Left ventricle myocardium inferior (tissue), 1 donor: ENCODE measurements around the gene B2M. TPM values are rescaled to one million over a fixed set of nuclear protein-coding genes. Genes with fewer than 3 reads are reported as not detected.

ENCODE experiments used
- DNase-seq: peaks from one replicate; pipeline ENCODE4 v3.0.0-alpha.2; 2020
- H3K27ac ChIP-seq: fragments of 200-600 bp; replicated peaks from 2 replicates; pipeline ENCODE4 v1.8.0; 2021
- H3K27me3 ChIP-seq: fragments of 200-600 bp; 2 replicates; pipeline ENCODE4 v1.8.0; 2021; ENCODE audit warnings: low read depth
- H3K36me3 ChIP-seq: fragments of 200-600 bp; 2 replicates; pipeline ENCODE4 v1.8.0; 2021
- H3K4me1 ChIP-seq: fragments of 200-600 bp; 2 replicates; pipeline ENCODE4 v1.8.0; 2021
- H3K4me3 ChIP-seq: fragments of 200-600 bp; 2 replicates; pipeline ENCODE4 v1.8.0; 2021; ENCODE audit warnings: mild to moderate bottlenecking, moderate library complexity
- H3K9me3 ChIP-seq: fragments of 200-600 bp; replicated peaks from 2 replicates; pipeline ENCODE4 v1.8.0; 2021
- CTCF ChIP-seq: fragments of 200-600 bp; IDR thresholded peaks from 2 replicates; pipeline ENCODE4 v1.8.0; 2021; ENCODE audit warnings: antibody characterized with exemption, mild to moderate bottlenecking, borderline replicate concordance
- intact Hi-C: fragments of 100-400 bp; cut with micrococcal nuclease; formaldehyde crosslinking; loops from one replicate; pipeline ENCODE4 v1.11.0; 2022
- total RNA-seq: library from RNA; stranded (reverse); fragmentation: NEBNext Ultra II Directional; extraction: Animal tissue kit (Norgen Biotek cat#: 25700); gene quantifications from one replicate; pipeline ENCODE4 v1.2.1, GENCODE V29; 2021
- donor health status: DM: no; HTN: yes; CAD: no; lungs with severe emphysema.

The B2M gene
- total RNA-seq, 1 donor from 2014 or later = 1,128 TPM

DNA sequence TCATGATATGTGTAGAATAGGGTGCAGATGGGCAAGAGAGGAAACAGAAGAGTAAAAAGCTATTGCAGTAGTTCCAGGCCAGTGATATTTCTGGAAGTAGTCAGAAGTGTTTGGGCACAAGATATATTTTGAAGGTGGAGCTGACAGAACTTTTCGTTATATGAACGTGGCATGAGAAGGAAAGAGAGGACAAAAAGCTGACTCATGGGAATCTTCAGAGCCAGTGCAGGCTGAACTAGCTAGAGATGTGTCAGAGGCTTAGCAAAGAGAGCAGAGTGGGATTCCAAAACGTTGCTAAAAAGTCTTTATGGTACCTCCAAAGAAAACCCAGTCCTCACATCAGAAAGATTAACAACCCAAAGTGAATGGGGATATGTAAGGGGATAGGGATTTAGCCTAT is 53.7 kb downstream of the B2M start:
- no peaks in the 10 kb centered on the region for H3K27me3 ChIP-seq
- no peak for TF ChIP-seq CTCF
- H3K4me1 ChIP-seq = no peaks in the 10 kb centered on the region

More for the DNA sequence above, 53.7 kb downstream of the B2M start:
- intact Hi-C loops = no loop called here
- Histone ChIP-seq H3K27ac (no peak overlapping the region), H3K9me3 (peaks cover under 1% of the 10 kb centered on the region), H3K4me3 (no peak overlapping the region), H3K36me3 (no peaks in the 10 kb centered on the region)
- no peak for DNase-seq

Other genes with a start within 250 kb of the B2M start
- 83.5 TPM for gene EIF3J, start 174.4 kb upstream of the B2M start, total RNA-seq
- 49.6 TPM for gene SPG11, start 47.9 kb upstream of the B2M start, total RNA-seq
- gene PATL2, start 194 bp upstream of the B2M start, total RNA-seq = 3.7 TPM
- 57.6 TPM for gene TRIM69, start 25.0 kb downstream of the B2M start, total RNA-seq
- gene TERB2, start 245.2 kb downstream of the B2M start, total RNA-seq = not detected